ENCODE data around the gene DDI1. TPM values are rescaled to one million over a fixed set of nuclear protein-coding genes. Genes with fewer than 3 reads are reported as not detected.
A peak's percentile ranks its signal among the peaks of the same experiment; 100 is the strongest.

Gene DDI1
- total RNA-seq, 6 experiments from 2014 or later = not detected

DNA sequence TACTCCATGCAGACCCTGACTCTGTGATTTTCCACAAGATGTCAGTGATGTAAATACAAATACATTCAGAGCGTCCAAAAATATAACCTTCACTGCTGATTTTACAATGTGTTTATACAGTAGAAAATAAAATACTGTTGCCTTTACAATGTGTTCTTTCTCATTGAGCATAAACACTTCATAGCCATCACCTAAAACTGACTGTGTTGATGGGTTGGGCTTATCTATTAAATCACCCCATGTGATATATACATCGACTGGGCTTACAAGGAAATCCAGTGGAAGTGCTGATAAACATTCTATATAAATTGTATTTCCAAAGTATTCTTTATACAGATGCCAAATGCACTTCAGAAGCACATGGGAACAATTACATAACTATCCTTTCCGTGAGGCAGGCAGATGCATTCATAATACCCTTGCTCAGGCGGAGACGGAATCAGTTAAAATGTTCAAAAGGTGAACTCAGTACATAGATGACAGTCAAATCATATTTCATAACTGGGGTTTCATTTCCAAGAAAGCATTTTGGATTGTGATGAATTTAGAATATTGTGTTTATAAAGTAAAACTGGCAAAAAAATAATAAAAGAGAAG is 27.7 kb downstream of the DDI1 start:
- Mint-ChIP-seq H3K9me3 (no peaks in the 10 kb centered on the region), H3K36me3 (ENCODE audit: low read depth) (no peaks in the 10 kb centered on the region), H3K27me3 (ENCODE audit: insufficient read depth) (peaks cover 3% of the 10 kb centered on the region; the same call in 1 of the 2 replicates), H3K27ac (no peak overlapping the region), H3K4me3 (no peak overlapping the region), H3K4me1 (ENCODE audit: low read depth) (no peaks in the 10 kb centered on the region)
- no peak for DNase-seq
- TF ChIP-seq, protein P1, sequence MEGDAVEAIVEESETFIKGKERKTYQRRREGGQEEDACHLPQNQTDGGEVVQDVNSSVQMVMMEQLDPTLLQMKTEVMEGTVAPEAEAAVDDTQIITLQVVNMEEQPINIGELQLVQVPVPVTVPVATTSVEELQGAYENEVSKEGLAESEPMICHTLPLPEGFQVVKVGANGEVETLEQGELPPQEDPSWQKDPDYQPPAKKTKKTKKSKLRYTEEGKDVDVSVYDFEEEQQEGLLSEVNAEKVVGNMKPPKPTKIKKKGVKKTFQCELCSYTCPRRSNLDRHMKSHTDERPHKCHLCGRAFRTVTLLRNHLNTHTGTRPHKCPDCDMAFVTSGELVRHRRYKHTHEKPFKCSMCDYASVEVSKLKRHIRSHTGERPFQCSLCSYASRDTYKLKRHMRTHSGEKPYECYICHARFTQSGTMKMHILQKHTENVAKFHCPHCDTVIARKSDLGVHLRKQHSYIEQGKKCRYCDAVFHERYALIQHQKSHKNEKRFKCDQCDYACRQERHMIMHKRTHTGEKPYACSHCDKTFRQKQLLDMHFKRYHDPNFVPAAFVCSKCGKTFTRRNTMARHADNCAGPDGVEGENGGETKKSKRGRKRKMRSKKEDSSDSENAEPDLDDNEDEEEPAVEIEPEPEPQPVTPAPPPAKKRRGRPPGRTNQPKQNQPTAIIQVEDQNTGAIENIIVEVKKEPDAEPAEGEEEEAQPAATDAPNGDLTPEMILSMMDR (IDR thresholded peaks at IDR 0.05) = no peak

DNA sequence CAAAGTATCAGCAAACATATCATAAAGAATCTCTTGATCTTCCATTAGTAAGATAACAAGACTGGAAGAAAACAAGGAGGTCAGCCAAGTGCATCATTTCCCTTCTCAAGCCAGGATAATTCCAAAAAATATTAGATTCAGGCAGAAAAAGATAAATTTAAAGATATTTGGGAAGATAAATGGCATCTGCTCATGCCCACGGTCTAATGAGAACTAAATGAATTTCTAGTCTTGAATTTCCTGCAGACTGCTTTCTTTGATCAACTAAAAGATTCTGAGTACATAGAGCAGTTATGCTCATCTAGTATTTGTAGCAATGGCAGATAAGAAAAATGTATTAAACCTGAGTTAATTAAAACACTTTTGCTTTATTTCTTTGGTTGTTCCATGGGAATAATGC is 31.1 kb downstream of the DDI1 start:
- H3K36me3 Mint-ChIP-seq (ENCODE audit: low read depth) = no peaks in the 10 kb centered on the region
- H3K27ac Mint-ChIP-seq = no peak overlapping the region
- TF ChIP-seq, protein P1 (IDR thresholded peaks at IDR 0.05) = no peak

DNA sequence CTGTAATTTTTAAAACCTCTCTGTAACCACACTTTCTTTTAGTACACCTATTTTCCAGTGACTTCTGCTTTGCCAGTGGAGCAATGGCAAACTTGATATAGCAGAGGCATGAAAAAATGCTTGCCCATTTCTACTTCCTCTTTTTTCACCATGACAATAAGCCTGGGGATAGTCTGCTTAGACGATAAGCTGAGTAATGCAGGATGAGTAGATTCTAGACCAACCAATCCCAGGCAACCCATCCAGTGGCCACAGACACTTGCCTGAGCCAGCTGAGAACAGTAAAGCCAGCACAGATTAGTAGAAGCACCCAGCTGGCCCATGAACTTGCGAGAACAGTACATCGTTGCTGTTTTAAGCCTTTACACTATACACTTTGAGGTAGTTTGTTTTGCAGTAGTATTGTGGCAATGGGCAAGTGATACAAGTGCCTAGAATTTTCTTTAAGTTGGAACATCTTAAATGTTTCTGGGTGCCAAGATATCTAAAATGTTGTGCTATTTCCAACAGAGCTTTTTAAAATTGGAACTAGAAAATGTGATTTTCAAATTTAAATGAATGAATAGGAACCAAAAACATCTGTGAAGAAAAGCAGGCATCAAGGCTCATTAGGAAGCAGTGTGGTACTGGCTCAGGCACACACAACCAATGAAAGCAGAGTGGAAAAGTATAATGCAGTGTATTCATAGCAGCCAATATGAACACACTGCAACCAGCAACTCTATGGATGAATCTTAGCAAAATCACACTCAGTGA is 37.7 kb downstream of the DDI1 start:
- H3K36me3 Mint-ChIP-seq (ENCODE audit: low read depth) = no peaks in the 10 kb centered on the region
- peak; percentile 25 for DNase-seq
- H3K4me1 Mint-ChIP-seq (ENCODE audit: low read depth) = peaks cover 8% of the 10 kb centered on the region; the same call in 1 of the 2 replicates
- H3K27ac Mint-ChIP-seq = no peak overlapping the region
- 0 out of 2 replicates have a peak, but pooled peaks cover 3% of the 10 kb centered on the region for H3K27me3 Mint-ChIP-seq (ENCODE audit: insufficient read depth)
- H3K4me3 Mint-ChIP-seq = no peak overlapping the region
- TF ChIP-seq, protein P1 (IDR thresholded peaks at IDR 0.05) = no peak
- H3K9me3 Mint-ChIP-seq = no peaks in the 10 kb centered on the region

More for the DNA sequence above, 31.1 kb downstream of the DDI1 start:
- no peak overlapping the region for H3K4me3 Mint-ChIP-seq
- no peaks in the 10 kb centered on the region for H3K4me1 Mint-ChIP-seq (ENCODE audit: low read depth)
- peaks cover 3% of the 10 kb centered on the region; the same call in 1 of the 2 replicates for H3K27me3 Mint-ChIP-seq (ENCODE audit: insufficient read depth)
- H3K9me3 Mint-ChIP-seq = no peaks in the 10 kb centered on the region
- DNase-seq = no peak

DNA sequence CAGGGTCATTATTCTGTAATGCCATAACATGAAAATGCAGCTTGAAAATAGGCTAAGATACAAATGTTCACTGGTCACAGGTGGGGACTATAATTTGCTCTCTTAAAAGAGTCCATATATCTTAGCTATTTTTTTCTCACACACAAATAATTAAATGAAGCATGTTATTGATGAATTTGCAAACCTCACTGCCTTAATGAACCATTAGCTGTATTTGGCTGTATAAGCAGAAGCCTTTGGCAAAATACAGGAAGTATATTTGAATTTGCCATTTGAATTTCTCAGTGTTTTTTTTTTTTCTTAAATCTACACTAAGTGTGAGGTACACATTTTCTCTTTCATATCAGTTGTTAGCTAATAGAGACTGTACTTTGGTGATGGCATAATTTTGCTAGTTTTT is 38.7 kb downstream of the DDI1 start:
- Mint-ChIP-seq H3K36me3 (ENCODE audit: low read depth) (no peaks in the 10 kb centered on the region), H3K4me3 (no peak overlapping the region), H3K27me3 (ENCODE audit: insufficient read depth) (0 out of 2 replicates have a peak, but pooled peaks cover 3% of the 10 kb centered on the region), H3K4me1 (ENCODE audit: low read depth) (peaks cover 8% of the 10 kb centered on the region; the same call in 1 of the 2 replicates), H3K27ac (no peak overlapping the region), H3K9me3 (no peaks in the 10 kb centered on the region)
- DNase-seq = no peak
- TF ChIP-seq, protein P1 (IDR thresholded peaks at IDR 0.05) = no peak

DNA sequence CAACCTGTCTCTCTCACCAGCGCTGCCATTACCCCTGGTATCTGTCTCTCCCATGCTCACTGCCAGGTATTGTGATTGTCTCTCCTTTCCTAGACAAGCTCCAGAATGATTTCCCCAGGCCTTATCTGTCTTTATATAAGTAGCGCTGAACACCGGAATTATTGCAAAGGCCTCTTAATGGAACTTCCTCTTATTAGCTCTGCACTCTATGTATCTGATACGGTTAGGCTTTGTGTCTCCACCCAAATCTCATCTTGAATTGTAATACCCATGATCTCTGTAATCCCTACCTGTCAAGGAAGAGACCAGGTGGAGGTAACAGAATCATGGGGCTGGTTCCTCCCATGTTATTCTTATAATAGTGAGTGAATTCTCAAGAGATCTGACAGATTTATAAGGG is 39.3 kb downstream of the DDI1 start:
- DNase-seq = no peak
- H3K4me3 Mint-ChIP-seq = no peak overlapping the region
- H3K27me3 Mint-ChIP-seq (ENCODE audit: insufficient read depth) = 0 out of 2 replicates have a peak, but pooled peaks cover 3% of the 10 kb centered on the region
- no peak overlapping the region for H3K27ac Mint-ChIP-seq
- H3K36me3 Mint-ChIP-seq (ENCODE audit: low read depth) = no peaks in the 10 kb centered on the region
- H3K9me3 Mint-ChIP-seq = no peaks in the 10 kb centered on the region
- TF ChIP-seq, protein P1 (IDR thresholded peaks at IDR 0.05) = no peak
- H3K4me1 Mint-ChIP-seq (ENCODE audit: low read depth) = peaks cover 8% of the 10 kb centered on the region; the same call in 1 of the 2 replicates
